K562 (cell line): ENCODE data around the gene ANKFN1. TPM values are rescaled to one million over a fixed set of nuclear protein-coding genes. Genes with fewer than 3 reads are reported as not detected.

Source experiments
- polyA plus RNA-seq, 8 experiments: library from polyadenylated mRNA; depleted of rRNA in 4 of 8; stranded (reverse) in 5 of 8; unstranded in 3 of 8; fragments of >200 nt; fragmentation: Nextera tagmentation in 2 of 8; fragmentation: Illumina TruSeq in 1 of 8; extraction: Ambion mirVana in 2 of 8; extraction: Trizol in 1 of 8; gene quantifications; 2 replicates each; pipeline versions ENCODE4 v1.2.1 to v1.2.3, GENCODE V29; 2011 to 2014; ENCODE audit warnings: inconsistent platforms in 1 of 8, missing spikeins in 1 of 8
- small RNA-seq: library from RNA; depleted of rRNA; stranded (forward); fragments of <200 nt; gene quantifications from one replicate; pipeline ENCODE3, GENCODE V24; 2014
- total RNA-seq, 7 experiments: library from RNA; depleted of rRNA in 6 of 7; stranded (reverse); fragments of >200 nt in 6 of 7; fragmentation: Illumina TruSeq in 2 of 7; extraction: Trizol in 2 of 7; gene quantifications; 2 replicates each; pipeline versions ENCODE4 v1.2.1 to v1.2.3, GENCODE V29; 2011 to 2021; ENCODE audit warnings: low replicate concordance in 1 of 7

Gene ANKFN1
- total and polyA plus RNA-seq, 9 of the 15 experiments (the other 6 are each of a cell fraction or from before 2014, with no cell fraction given) = 0.04 to 0.39 (median 0.15) TPM; not detected in 1

Small RNA genes lying within 50 kb of the gene (small RNA-seq; reads per million reads assigned to genes)
- gene AC006600.1 = not detected
